CD4-positive, CD25-positive, alpha-beta regulatory T cell (primary cell): ENCODE measurements around the gene IL17RD. TPM values are rescaled to one million over a fixed set of nuclear protein-coding genes. Genes with fewer than 3 reads are reported as not detected.

Experiments
- ATAC-seq, 2 donors: fragments of 150-1000 bp; cut with Tn5 transposase; one replicate each; pipeline ENCODE4 v1.10.0; 2021; ENCODE audit warnings: low read depth in 2 of 2, moderate number of reproducible peaks in 2 of 2, moderate library complexity in 1 of 2
- DNase-seq, 3 donors: peaks; one replicate each; pipeline versions ENCODE4 v3.0.0 to v3.0.0-alpha.2; 2012 to 2022; ENCODE audit warnings: mixed read lengths in 1 of 3
- H3K27ac ChIP-seq: one replicate; pipeline ENCODE4 v1.7.0; 2013; ENCODE audit warnings: mild to moderate bottlenecking, low read length; ENCODE audit not compliant: insufficient read depth, poor library complexity, severe bottlenecking
- H3K27me3 ChIP-seq: one replicate; pipeline ENCODE4 v1.7.0; 2013; ENCODE audit warnings: low read length; ENCODE audit not compliant: control insufficient read depth, insufficient read depth
- H3K36me3 ChIP-seq: one replicate; pipeline ENCODE4 v1.7.0; 2013; ENCODE audit warnings: mild to moderate bottlenecking, low read length, moderate library complexity; ENCODE audit not compliant: control insufficient read depth, insufficient read depth
- H3K4me1 ChIP-seq: 2 replicates; pipeline ENCODE4 v1.7.0; 2013; ENCODE audit warnings: mild to moderate bottlenecking, low read length; ENCODE audit not compliant: insufficient read depth, control insufficient read depth, poor library complexity, severe bottlenecking
- H3K4me3 ChIP-seq: one replicate; pipeline ENCODE4 v1.7.0; 2013; ENCODE audit warnings: low read depth, mild to moderate bottlenecking, low read length, moderate library complexity
- H3K9me3 ChIP-seq, 2 experiments: 1 replicate in 1 of 2; 2 replicates in 1 of 2; pipeline ENCODE4 v1.7.0; 2013; ENCODE audit warnings: low read length in 2 of 2, mild to moderate bottlenecking in 1 of 2, moderate library complexity in 1 of 2; ENCODE audit not compliant: control insufficient read depth in 2 of 2
- H3K27ac Mint-ChIP-seq, 3 donors: one replicate each; pipeline ENCODE4 v1.8.0; 2020 to 2022; ENCODE audit warnings: mild to moderate bottlenecking in 3 of 3, mixed read lengths in 3 of 3, moderate library complexity in 2 of 3
- H3K27me3 Mint-ChIP-seq: one replicate; pipeline ENCODE4 v1.8.0; 2022; ENCODE audit warnings: mild to moderate bottlenecking, mixed read lengths
- H3K36me3 Mint-ChIP-seq: one replicate; pipeline ENCODE4 v1.8.0; 2020; ENCODE audit warnings: mixed read lengths
- H3K4me1 Mint-ChIP-seq, 4 donors: one replicate each; pipeline ENCODE4 v1.8.0; 2020 to 2022; ENCODE audit warnings: mixed read lengths in 4 of 4, mild to moderate bottlenecking in 1 of 4
- H3K4me3 Mint-ChIP-seq, 4 donors: one replicate each; pipeline ENCODE4 v1.8.0; 2020 to 2022; ENCODE audit warnings: mild to moderate bottlenecking in 4 of 4, mixed read lengths in 4 of 4, moderate library complexity in 3 of 4
- H3K9me3 Mint-ChIP-seq, 7 donors: one replicate each; pipeline ENCODE4 v1.8.0; 2020 to 2022; ENCODE audit warnings: mixed read lengths in 7 of 7, mild to moderate bottlenecking in 3 of 7, moderate library complexity in 2 of 7
- polyA plus RNA-seq, 4 donors: library from polyadenylated mRNA; unstranded; fragments of 300-500 nt; fragmentation: Illumina TruSeq; gene quantifications; one replicate each; pipeline ENCODE4 v1.2.3, GENCODE V29; 2021
- total RNA-seq: library from RNA; stranded (reverse); gene quantifications from one replicate; pipeline ENCODE4 v1.2.3, GENCODE V29; 2022

IL17RD gene
- total and polyA plus RNA-seq, 5 donors from 2014 or later = not detected

DNA sequence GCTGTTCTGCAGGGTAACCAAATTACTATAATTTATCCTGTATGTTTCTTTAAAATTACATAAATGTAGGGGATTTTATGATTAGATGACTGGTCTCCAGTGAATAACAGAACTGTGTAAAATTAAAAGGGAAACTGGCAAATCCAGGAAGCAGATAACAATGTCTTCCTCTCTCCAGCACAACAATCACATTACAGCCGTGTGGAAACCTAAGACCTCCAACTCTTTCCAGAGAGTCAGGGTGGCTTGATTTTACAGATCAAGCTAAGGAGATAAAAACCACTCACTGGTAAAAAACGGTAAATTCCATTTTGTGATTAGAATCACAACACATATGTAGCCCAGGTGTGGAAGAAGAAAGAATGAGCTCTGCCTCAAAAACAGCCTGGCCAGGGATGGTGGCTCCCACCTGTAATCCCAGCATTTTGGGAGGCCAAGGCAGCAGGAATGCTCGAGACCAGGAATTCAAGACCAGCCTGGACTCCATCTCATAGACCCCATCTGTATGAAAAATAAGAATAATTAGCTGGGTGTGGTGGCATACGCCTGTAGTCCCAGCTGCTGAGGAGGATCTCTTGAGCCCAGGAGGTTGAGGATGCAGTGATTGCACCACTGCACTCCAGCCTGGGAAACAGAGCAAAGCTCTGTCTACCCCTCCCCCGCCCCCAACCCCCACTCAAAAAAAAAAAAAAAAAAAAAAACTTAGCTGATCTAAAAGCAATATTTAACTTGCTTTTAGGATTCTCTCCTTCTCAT, 29.0 kb downstream of the IL17RD start:
- Mint-ChIP-seq H3K36me3 (no peaks in the 10 kb centered on the region), H3K9me3 (peaks cover 0 to 2% (median 0%) of the 10 kb centered on the region in 7 donors), H3K27me3 (peaks cover 32% of the 10 kb centered on the region), H3K27ac (no peak overlapping the region), H3K4me1 (no peaks in the 10 kb centered on the region), H3K4me3 (no peak overlapping the region)
- ATAC-seq (no peak), DNase-seq (no peak)
- no peak overlapping the region for H3K27ac ChIP-seq
- no peak overlapping the region for H3K4me3 ChIP-seq
- no peaks in the 10 kb centered on the region for H3K4me1 ChIP-seq
- no peaks in the 10 kb centered on the region for H3K36me3 ChIP-seq
- peaks cover 10% of the 10 kb centered on the region for H3K27me3 ChIP-seq
- no peaks in the 10 kb centered on the region for H3K9me3 ChIP-seq

DNA sequence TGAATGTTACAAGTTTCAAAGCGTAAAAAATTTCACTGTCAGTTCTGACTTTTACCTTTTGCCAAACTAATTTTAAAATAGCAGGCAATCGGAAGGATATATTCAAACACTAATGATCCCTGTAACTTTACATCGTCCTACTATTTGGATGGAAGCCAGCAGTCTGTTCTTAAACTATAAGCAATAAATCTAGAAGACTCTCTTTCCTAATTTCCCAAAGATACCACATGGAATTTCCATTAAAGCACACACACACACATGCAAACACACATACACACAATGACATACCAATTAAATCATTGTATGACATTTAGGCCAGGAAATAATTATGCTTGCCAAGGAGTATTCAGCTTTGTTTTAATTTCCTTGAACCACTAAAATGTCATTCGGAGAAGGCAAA, 32.0 kb downstream of the IL17RD start:
- ATAC-seq (no peak), DNase-seq (no peak)
- Mint-ChIP-seq H3K4me3 (no peak overlapping the region), H3K4me1 (no peaks in the 10 kb centered on the region), H3K27me3 (peaks cover 36% of the 10 kb centered on the region), H3K36me3 (no peaks in the 10 kb centered on the region), H3K9me3 (no peaks in the 10 kb centered on the region), H3K27ac (no peak overlapping the region)
- no peak overlapping the region for H3K27ac ChIP-seq
- no peaks in the 10 kb centered on the region for H3K36me3 ChIP-seq
- H3K4me3 ChIP-seq = no peak overlapping the region
- no peaks in the 10 kb centered on the region for H3K9me3 ChIP-seq
- no peaks in the 10 kb centered on the region for H3K4me1 ChIP-seq
- peaks cover 5% of the 10 kb centered on the region for H3K27me3 ChIP-seq

GRCh38 chr3:57132674-57133073, 32.5 kb downstream of the IL17RD start:
- no peaks in the 10 kb centered on the region for H3K4me1 Mint-ChIP-seq
- ATAC-seq (no peak), DNase-seq (no peak)
- Histone ChIP-seq H3K27ac (no peak overlapping the region), H3K9me3 (no peaks in the 10 kb centered on the region), H3K36me3 (no peaks in the 10 kb centered on the region), H3K4me1 (no peaks in the 10 kb centered on the region), H3K27me3 (peaks cover 5% of the 10 kb centered on the region), H3K4me3 (no peak overlapping the region)
- H3K9me3 Mint-ChIP-seq = no peaks in the 10 kb centered on the region
- no peak overlapping the region for H3K27ac Mint-ChIP-seq
- H3K36me3 Mint-ChIP-seq = no peaks in the 10 kb centered on the region
- H3K27me3 Mint-ChIP-seq = peaks cover 33% of the 10 kb centered on the region
- H3K4me3 Mint-ChIP-seq = no peak overlapping the region

GRCh38 chr3:57131210-57131588, 34.0 kb downstream of the IL17RD start:
- Histone ChIP-seq H3K36me3 (no peaks in the 10 kb centered on the region), H3K27ac (no peak overlapping the region), H3K27me3 (peaks cover 2% of the 10 kb centered on the region), H3K4me3 (no peak overlapping the region), H3K4me1 (no peaks in the 10 kb centered on the region), H3K9me3 (no peaks in the 10 kb centered on the region)
- no peaks in the 10 kb centered on the region for H3K4me1 Mint-ChIP-seq
- no peak overlapping the region for H3K4me3 Mint-ChIP-seq
- ATAC-seq = no peak
- H3K36me3 Mint-ChIP-seq = no peaks in the 10 kb centered on the region
- DNase-seq = no peak
- H3K9me3 Mint-ChIP-seq = no peaks in the 10 kb centered on the region
- H3K27ac Mint-ChIP-seq = no peak overlapping the region
- peaks cover 30% of the 10 kb centered on the region for H3K27me3 Mint-ChIP-seq

DNA sequence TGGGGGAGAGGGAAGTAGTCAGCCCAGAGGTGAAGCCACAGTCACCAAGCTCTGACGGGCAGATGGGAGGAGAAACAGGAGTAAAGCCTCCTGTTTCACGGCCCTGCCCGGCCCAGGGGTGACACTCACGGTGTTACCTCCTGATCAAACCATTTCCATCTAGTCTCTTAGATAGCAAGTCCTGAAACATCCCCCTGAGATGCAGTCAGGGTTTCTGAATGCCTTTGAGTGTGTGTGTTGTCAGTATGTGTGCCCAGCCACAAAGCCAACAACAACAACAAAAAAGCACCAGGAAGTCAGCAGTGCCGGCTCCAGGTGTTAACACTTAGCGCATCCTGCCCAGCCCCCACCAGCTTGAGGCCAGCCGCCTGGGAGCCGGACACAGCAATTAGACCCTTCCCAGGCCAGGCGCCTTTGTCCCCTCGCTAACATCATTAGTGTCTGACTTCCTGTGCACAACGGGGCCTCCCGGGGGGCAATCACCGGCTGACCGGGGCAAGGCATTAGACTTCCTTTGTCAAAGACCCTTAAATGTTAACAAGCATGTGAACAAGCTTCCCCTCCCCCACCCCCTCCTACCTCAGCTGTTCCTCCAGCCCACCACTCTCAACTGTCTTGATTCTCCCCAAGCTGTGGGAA, 34.5 kb downstream of the IL17RD start:
- no peaks in the 10 kb centered on the region for H3K4me1 Mint-ChIP-seq
- Histone ChIP-seq H3K4me3 (no peak overlapping the region), H3K36me3 (no peaks in the 10 kb centered on the region), H3K4me1 (no peaks in the 10 kb centered on the region), H3K27ac (no peak overlapping the region), H3K27me3 (peaks cover 2% of the 10 kb centered on the region), H3K9me3 (no peaks in the 10 kb centered on the region)
- no peaks in the 10 kb centered on the region for H3K9me3 Mint-ChIP-seq
- no peaks in the 10 kb centered on the region for H3K36me3 Mint-ChIP-seq
- no peak overlapping the region for H3K4me3 Mint-ChIP-seq
- DNase-seq (peak in 1 of 3 donors; percentile 14), ATAC-seq (no peak)
- no peak overlapping the region for H3K27ac Mint-ChIP-seq
- peaks cover 25% of the 10 kb centered on the region for H3K27me3 Mint-ChIP-seq

DNA sequence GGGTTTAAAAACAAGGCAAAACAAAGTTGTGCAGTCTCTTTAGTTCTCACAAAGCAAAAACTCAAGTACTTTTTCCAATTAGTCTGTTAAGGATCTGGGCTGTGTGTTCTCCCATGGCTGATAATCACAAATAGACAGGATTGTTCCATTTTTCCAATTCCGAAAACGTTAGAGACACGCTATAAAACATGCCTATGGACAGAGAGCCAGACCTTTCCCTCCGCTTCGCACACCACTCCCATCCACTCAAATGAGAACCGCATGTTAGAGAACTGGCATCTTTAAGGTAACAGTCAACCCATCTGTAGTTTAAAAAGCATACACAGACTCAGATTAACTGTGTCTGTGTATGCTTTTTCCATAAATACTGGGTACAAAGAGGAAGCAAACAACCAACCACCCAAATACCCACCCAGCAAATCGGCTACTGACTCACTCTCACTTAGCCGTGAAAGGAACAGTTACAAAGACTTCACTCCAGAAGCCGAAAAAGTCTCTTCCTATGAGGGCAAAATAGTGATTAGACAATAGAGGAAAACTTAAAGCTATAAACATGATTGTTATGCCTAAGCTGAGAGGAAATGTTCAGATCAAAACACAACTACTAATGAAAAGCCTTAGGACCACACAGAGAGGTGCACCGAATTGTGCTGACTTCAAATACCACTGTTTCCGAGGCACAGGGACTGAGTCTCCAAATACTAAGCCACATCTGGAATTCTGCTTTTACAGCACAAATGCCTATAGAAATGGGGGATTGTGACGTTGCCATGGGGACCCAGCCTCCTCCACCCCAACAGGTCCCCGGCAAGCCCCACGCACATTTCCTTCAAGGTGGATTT, 36.1 kb downstream of the IL17RD start:
- H3K27ac Mint-ChIP-seq = no peak overlapping the region
- H3K4me3 ChIP-seq = no peak overlapping the region
- no peaks in the 10 kb centered on the region for H3K4me1 ChIP-seq
- H3K9me3 Mint-ChIP-seq = no peaks in the 10 kb centered on the region
- H3K27me3 Mint-ChIP-seq = peaks cover 22% of the 10 kb centered on the region
- DNase-seq (no peak), ATAC-seq (no peak)
- H3K36me3 Mint-ChIP-seq = no peaks in the 10 kb centered on the region
- peaks cover 2% of the 10 kb centered on the region for H3K27me3 ChIP-seq
- no peaks in the 10 kb centered on the region for H3K4me1 Mint-ChIP-seq
- H3K27ac ChIP-seq = no peak overlapping the region
- no peak overlapping the region for H3K4me3 Mint-ChIP-seq
- no peaks in the 10 kb centered on the region for H3K9me3 ChIP-seq
- H3K36me3 ChIP-seq = no peaks in the 10 kb centered on the region

DNA sequence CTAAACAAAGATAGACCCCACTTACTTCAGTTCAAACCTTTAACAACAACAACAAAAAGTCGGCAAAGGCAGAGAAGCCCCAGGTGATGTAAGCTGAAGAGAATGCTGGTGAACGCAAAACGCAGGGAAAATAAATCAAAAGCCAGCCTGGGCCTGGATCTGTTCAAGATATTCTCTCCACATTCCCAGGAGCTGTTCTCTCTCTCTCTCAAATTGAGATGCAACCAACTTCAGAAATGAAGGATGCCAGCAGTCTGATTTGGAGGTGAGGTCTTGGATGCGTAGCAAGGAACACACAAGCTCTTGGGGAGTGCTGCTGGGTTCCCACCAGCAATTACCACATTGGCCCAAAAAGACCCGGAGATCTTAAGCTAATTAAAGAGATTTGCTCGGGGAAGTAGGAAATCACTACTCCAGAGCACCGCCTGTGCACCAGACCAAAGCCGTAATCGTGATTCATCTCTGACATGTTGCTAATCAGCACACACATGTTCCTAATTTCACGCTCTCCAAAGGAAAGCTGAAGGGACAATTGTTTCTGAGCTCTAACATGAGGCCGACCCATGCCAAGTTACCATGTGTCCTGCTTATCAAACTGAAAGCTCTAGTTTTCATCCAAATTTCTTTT, 37.1 kb downstream of the IL17RD start:
- Histone ChIP-seq H3K36me3 (no peaks in the 10 kb centered on the region), H3K27me3 (no peaks in the 10 kb centered on the region), H3K4me1 (no peaks in the 10 kb centered on the region), H3K9me3 (no peaks in the 10 kb centered on the region), H3K27ac (no peak overlapping the region), H3K4me3 (no peak overlapping the region)
- ATAC-seq (no peak), DNase-seq (no peak)
- Mint-ChIP-seq H3K27me3 (peaks cover 17% of the 10 kb centered on the region), H3K9me3 (no peaks in the 10 kb centered on the region), H3K27ac (peak overlapping the region in 1 of 3 donors; percentile 29), H3K4me3 (no peak overlapping the region), H3K36me3 (no peaks in the 10 kb centered on the region), H3K4me1 (no peaks in the 10 kb centered on the region)
